Activated T-cell treated with anti-CD3 and anti-CD28 coated beads for 1 hour (primary cell): Measurements from ENCODE around the gene CRYBB2.
"Not testable (repeated sequence)": the region's sequence is repeated elsewhere in the genome, so short reads cannot be mapped to it uniquely, and the experiment has no call there.

Experiments used
- DNase-seq: peaks from one replicate; pipeline ENCODE4 v3.0.0-alpha.2; 2020; ENCODE audit warnings: low read depth

CRYBB2 gene

DNA sequence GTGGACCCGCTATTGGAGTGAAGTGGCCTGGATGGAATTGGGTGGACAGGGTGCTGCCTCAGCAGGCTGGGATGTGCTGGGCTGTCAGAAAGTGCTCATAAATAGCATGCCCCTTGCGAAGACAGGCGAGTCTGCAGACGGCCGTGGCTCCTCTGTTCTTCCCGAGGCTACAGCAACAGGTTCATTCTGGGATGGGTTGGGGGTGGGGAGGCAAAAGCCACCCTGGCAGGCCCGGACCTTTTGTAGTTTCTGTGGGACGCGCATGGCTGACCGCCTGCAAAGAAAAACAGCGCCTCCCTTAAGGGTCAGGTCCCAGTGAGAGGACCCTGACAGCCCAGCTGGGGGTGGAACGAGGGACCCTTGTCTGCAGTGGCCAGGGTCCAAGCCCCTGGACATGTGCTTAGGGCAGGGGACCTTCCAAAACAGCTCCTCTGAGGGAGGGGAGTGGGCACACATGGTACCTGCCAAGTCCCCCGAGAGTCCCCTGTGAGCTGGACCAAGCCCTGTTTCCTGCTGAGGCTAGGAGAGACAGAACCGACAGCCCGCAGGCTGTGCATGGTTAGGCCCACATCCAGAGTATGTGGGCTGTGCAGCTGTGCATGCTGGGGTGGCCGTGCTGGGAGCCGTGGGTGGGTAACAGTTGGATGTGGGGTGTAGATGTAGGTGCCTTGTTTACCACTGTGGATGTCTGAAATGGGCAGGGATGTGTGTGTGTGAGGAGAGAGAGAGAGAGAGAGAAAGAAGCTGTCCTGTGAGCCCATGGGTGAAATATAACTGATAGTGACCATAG, 19.5 kb upstream of the CRYBB2 start, which contains the start of gene CRYBB3:
TSS of gene CRYBB3 (plus strand) at position 128 of the 790 bp plus-strand sequence. CDS start 1,539 bp downstream, outside the sequence.
- DNase-seq, result no peak

DNA sequence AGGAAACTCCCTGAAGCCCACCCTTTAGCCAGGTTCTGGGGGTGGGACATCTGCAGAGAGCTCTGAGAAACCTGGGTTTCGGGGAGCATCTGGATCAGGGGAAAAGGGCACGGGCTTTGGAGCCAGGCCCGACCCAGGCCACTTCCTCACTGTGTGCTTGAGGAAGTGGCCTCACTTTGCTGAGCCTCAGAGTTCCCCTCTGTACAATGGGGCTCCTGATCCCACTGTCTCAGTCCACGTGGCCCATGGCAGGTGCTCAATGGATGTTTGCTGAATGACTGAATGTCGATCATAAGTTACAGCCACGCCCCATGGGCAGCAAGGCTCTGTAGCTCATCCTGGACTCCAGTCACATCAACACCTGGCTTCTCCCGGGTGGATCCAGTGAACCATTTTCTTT, 18.5 kb upstream of the CRYBB2 start:
- no peak for DNase-seq

DNA sequence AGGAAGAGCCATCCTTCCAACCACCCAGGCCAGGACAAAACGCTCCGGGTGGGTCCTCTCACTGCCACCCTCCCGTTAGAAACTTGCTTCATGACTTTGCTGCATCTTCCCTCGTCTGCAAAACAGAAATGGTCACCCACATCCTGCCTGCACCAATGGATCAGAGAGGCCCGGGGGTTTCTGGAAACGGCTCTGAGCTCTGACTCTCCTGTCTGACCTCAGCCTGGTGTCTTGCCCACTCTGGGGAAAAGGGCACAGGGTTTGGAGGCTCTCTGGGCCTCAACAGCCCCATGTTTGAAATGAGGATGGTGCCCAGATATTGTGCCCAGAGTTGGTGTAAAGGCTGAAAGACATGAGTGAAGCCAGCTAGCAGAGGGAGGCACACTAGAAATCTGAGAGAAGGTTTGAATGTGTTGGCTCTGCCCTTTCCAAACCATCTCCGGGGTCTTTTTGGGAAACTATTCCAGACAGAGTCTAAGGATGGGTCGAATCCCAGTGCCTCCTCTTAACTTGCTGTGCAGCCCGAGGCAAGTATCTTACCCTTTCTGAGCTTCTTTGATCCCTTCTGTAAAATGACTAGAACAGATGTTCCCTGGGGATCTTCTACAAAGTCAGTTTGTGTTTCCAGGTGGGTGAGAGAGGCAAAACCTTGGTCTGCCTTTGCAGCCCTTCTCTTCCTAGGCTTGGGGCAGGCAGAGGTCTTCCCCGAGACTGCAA, 17.7 kb upstream of the CRYBB2 start:
- DNase-seq, result no peak

DNA sequence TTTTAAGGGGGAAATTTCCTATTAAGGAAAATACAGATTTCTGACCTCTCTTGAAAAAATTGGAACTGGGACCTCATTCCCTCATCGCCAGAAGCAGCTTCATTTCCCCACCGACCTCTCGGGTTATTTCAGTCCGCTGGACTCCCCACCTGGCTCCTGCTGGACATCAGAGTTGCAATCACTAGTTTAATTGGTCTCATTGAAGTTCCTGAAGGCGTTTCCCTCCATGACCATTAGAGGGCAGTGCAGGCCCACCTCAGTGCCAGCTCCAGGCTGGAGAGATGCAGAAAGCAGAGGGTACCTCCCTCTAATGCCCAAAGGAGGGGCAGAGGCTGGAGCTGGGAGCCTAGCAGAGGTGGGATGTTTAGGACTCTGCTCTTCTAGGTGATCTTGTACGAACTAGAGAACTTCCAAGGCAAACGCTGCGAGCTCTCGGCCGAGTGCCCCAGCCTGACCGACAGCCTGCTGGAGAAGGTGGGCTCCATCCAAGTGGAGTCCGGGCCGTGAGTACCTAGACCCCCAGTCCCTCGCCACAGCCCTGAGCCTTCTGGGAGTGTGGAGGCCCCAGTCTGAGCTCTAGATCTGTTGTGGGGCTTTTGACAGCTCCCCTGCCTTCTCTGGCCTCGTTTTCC, 17.0 kb upstream of the CRYBB2 start:
- DNase-seq, result peak; percentile 37

DNA sequence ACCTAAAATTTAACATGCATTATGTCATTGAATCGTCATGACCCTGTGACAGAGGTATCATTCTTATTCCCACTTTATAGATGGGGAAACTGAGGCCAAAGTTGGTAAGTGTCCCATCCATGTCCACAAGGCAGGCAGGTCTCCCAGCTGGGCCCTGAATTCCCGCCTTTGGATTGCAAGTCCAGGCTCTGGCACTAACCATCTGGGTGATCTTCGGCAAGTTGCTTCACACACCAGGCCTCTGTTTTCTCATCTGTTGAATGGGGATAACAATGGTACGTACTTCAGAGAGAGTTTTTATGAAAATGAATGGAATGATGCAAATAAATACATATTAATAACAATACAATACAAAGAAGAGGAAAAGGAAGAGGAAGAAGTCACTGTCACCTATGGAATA, 16.4 kb upstream of the CRYBB2 start:
- DNase-seq, result no peak

DNA sequence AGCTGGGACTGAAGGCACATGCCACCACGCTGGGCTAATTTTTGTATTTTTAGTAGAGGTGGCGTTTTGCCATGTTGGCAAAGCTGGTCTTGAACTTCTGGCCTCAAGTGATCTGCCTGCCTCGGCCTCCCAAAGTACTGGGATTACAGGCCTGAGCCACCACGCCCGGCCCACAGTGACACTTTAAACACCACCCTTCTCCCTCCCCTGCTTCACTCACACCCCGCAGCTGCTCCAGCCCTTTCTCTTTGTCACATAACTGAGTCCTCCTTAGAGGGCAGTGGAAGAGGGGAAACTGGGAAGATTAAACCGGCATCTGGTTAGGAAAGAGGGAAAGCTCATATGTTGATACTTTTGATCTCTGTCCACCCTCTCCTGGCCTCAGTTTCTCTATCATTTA, 14.9 kb upstream of the CRYBB2 start:
- DNase-seq, result not testable (repeated sequence)

DNA sequence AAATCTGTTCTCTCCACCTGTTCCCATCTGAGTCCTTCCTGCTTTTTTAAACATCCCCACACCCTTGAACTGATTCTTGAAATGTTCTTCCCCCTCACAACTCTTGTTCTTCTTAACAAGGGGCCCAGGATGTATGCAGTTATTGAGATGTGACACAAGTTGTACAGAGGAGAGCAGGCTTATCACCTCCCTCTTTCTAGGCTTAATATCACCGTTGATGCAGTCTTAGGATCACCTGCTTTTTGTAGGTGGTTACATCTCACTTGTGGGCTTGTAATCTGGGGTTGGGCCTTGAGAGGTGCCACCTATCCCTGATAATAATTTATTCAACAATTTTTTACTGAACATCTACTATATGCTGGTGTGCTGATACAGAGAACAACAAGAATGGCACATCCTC, 13.6 kb upstream of the CRYBB2 start:
- no peak for DNase-seq

DNA sequence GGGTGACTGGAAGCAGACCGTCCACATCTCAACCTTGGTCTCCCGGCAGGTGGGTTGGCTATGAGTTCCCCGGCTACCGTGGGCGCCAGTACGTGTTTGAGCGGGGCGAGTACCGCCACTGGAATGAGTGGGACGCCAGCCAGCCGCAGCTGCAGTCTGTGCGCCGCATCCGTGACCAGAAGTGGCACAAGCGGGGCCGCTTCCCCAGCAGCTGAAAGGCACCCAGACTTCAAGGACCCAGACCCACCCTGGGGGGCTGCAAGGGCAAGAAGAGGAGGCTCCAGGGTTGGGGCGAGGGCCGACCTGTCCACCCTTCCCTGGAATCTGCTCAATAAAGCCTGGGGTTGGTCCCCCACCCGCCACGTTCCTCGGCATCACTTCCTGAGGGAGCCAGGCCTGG, 12.4 kb upstream of the CRYBB2 start:
- DNase-seq, result no peak

DNA sequence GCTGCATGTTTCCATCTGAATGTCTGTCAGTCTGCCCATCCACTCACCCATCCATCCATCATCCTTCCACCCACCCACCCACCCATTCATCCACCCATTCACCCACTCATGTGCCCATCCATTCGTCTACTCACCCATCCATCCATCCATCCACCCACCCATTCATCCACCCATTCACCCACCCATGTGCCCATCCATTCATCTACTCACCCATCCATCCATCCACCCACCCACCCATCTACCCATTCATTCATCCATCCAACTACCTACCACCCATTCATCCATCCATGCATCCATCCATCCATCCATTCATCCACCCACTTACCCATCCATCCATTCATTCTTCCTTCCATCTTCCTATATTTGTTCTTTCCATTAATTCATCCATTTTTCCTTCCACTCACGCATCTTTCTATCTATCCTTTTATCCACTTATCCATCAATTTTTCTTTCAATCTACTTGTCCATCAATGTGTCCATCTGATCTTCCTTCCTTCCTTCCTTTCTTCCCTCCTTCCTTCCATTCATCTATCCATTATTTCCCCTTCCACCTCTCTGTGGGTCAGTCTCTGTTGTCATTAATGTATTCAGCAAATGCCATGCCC, 11.8 kb upstream of the CRYBB2 start:
- no peak for DNase-seq

DNA sequence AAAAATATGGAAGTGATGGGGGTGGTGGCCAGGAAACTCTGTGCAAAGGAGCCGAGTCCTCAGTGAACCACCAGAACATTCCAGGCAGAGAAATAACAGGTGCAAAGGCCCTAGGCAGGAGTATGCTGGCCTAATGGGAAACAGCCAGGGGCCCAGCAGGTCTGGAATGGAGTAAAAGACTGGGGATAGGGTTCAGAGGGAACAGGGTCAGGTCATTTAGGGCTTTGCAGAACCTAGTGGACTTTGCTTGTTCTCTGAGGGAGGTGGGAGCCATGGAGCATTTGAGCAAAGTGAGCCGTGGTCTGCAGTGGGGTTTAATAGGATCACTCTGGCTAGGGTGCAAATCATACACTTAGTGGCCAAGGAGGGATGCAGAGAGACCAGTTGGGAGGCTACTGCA, 11.1 kb upstream of the CRYBB2 start:
- DNase-seq, result no peak

DNA sequence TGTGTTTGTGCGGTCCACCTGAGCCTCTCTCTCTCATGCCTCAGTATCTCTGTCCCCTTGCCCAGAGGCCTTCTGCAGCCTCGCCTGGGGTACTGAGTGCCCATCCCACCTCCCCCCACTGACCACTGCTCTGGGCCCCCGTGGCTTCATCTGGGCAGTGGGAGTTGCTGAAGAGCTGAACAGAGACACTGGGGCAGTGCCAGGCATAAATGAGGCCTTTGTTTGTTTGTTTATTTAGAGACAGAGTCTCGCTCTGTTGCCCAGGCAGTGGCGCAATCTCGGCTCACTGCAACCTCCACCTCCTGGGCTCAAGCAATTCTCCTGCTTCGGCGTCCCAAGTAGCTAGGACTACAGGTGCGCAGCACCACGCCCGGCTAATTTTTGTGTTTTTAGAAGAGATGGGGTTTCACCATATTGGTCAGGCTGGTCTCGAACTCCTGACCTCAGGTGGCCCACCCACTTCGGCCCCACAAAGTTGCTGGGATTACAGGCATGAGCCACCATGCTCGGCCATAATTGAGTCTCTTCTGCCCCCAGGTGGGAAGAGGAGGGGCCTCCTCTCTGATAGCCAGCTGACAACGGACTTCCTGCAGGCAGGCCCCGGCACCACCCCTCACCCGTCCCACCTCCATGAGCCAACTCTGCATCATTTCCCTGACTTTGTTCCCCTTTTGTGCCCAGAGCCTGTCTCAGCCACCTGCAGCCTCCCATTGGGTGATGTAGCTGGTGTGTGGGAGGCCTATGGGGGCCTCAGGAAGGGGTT, 10.5 kb upstream of the CRYBB2 start:
- no peak for DNase-seq

DNA sequence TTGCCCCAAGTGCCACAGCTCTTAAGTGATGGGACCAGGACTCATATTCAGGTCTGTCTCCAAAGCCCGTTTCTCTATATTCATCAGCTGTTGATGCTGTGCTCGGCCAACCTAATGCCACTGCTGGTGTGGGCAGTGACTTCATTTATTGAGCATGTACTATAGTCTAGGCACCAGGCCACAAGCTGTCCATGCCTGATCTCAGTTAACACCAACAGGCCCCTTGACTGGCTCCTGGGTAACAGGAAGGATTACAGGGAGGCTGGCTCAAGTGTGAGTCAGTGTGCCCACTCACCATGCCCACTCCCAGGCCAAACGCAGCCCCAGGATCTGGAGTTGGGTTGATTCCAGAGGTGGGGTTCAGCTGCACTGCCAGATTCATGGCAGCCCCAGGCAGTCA, 8.6 kb upstream of the CRYBB2 start:
- DNase-seq, result no peak

DNA sequence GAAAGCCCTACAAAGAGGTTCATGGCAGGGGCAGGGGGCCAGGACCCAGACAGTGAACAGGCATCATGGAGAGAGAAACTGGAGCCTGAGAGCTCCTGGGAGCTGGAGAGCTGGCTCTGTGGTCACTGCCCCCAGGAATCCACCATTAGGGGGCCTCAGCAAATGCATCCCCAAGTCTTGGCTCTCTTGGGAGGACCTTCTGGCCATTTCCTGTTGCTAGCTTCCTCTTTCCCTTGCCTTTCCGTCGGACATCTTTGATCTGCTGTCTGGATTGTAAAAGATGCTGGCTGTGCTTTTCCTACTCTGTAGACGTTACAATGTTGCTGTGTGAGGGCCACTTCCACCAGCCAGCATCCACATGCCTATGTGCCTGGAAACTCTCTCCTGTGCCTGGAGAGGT, 7.1 kb upstream of the CRYBB2 start:
- no peak for DNase-seq

DNA sequence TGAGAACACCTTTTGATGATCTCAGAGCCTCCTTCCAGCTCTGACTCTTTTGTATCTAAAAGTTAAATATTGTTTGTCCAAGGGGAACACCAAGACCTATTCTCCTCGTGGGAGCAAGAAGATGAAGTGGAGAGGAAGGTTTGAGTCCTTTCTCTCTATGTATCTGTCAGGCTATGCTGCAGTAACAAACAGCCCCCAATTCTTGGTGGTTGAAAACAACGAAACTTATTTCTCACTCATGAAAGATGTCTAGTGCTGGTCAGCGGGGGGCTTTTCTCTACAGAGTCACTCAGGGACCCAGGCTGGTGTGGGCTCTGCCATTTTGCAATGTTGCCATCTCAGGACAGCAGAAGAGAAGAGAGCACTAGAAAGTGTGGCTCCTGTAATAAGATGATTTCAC, 6.2 kb upstream of the CRYBB2 start:
- no peak for DNase-seq

DNA sequence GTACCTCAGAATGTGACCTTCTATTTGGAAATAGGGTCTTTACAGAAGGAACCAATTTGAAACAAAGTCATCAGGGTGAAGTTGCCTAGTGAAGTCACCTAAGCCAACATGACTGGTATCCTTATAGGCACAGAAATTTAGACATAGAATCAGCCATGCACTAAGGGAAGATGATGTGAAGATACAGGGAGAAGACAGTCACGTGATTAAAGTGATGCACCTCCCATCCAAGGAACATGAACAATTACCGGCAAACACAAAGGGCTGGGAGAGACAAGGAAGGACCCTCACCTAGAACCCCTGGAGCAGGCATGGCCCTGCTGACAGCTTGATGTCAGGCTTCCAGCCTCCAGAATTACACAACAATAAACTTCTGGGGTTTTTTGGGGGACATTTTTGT, 3.2 kb upstream of the CRYBB2 start:
- DNase-seq, result no peak

DNA sequence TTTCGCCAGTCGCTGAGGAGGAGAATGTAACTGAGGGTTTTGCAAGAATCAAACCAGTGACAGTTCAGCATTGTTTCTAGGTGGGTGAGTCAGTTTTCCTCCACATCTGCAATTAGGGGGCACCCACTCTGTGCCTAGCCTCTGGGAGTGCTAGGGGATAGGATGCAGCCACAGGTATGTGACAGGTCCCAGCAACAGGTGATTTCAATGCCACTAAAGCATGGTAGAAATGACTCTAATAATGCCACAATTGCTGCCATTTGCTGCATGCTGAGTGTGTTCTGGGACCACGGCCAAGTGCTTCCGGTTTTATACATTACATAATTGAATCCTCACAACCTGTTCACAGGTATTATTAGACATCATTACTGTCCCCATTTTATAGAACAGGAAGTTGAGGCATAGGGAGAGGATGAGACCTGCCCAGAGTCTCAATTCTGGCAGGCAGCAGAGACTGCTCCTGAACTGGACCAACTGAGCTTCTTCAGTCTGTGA, 556 bp downstream of the CRYBB2 start:
- DNase-seq, result no peak

DNA sequence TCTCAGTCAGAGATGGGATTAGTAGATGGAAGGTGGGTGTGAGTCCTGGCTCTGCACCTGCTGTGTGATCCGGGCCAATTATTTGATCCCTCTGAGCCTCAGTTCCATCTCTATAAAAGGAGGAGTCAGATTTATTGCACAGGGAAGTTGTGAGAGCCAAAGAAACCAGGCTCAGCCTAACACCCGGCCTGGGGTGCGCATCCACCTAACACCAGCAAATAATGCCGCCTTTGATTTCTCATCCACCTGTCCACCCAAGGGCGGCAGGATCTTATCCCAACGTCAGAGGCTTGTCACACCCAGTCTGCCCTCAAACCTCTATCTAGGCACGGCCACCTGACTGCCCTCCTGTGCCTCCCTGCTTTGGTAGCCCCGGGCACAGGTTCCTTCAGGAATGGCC, 2.4 kb downstream of the CRYBB2 start:
- no peak for DNase-seq

DNA sequence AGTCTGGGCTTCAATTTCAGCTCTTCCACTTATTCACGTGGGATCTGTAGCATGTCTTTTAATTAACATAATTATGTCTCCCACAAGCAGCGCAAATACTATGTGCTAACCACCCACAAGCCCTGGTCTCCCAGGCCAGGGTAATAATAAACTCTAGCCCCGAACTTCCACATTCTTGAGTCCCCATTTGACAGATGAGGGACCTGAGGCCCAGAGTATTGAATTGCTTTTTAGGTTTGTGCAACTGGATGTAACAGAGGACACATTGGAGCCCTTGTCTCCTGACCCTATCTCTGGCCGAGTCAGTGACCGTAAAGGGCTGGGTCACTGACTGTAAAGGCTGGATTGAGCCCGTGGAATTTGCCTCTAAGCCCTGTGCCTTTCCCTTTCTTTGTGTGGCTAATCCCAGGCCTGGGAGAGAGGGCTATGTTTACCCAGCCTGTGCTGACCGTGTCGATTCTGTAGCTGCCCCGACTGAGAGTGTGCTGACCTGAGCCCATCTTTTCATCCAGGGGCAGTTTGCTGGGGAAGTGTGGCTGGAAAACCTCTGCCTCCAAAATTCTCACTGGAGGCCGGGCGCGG, 3.9 kb downstream of the CRYBB2 start:
- no peak for DNase-seq

DNA sequence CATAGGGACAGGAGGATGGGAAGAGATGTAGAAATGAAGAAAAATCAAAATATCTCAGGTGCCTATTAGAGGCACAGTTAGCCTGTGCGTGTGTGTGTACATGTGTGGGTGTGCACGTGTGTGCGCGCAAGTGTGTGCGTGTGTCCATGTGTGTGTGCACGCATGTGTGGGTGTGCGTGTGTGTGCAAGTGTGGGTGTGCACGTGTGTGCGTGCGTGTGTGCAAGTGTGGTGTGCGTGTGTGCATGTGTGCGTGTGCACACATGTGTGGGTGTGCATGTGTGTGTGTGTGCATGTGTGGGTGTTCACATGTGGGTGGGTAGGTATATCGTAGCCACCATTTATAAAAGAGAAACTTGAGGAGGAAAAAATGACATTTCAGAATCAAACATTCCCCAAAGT, 9.4 kb downstream of the CRYBB2 start:
- DNase-seq, result no peak

DNA sequence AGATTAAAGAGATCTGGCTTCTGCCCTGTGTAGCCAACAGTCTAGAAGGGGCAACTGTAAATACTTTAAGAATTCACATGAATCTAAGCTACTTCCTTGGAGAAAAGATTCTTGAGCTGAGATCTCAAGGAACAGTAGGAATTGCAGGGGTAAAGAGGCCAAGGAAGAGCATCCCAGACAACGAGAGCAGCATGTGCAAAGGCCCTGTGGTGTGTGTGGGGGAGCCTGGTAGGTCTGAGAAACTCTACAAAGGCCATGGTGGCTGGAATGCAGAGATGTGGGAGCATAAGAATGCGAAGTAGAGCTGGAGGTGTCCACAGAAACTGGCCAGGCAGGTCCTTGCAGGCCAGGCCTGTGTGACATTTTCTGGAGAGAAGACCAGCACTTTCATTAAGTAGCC, 11.3 kb downstream of the CRYBB2 start:
- not testable (repeated sequence) for DNase-seq

DNA sequence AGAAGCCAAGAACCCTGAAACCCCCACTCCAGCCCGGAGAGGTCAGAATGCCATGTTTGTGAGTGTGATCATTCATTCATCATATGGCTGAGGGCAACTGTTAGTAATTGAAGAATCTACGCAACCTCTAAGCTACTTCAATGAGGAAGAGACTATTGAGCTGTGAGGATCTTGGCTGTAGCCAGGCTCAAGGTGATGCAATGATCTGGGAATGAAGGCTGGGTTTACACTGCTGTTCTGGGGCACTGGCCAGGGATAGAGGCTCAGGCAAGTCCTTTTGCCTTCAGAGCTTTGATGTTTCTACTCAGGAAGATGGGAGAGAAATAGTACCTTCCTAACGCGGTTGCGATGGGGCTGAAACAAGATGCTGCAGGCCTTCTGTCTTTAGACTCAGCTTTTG, 12.9 kb downstream of the CRYBB2 start:
- DNase-seq, result no peak
